Retinal pigment epithelial cell (primary cell): Measurements from ENCODE around the gene OPCML.

ENCODE experiments used
- DNase-seq: peaks from one replicate; pipeline ENCODE4 v3.0.0-alpha.2; 2010; ENCODE audit warnings: low read depth
- H3K4me3 ChIP-seq: 2 replicates; pipeline ENCODE4 v1.5.1; 2011; ENCODE audit warnings: mild to moderate bottlenecking, low read length, control low read depth, moderate library complexity
- TF ChIP-seq, protein P1 (sequence below): conservative IDR thresholded peaks from 2 replicates; pipeline ENCODE4 v1.5.1; 2011; ENCODE audit warnings: low read depth, low read length, control low read depth, inconsistent platforms

The OPCML gene

DNA sequence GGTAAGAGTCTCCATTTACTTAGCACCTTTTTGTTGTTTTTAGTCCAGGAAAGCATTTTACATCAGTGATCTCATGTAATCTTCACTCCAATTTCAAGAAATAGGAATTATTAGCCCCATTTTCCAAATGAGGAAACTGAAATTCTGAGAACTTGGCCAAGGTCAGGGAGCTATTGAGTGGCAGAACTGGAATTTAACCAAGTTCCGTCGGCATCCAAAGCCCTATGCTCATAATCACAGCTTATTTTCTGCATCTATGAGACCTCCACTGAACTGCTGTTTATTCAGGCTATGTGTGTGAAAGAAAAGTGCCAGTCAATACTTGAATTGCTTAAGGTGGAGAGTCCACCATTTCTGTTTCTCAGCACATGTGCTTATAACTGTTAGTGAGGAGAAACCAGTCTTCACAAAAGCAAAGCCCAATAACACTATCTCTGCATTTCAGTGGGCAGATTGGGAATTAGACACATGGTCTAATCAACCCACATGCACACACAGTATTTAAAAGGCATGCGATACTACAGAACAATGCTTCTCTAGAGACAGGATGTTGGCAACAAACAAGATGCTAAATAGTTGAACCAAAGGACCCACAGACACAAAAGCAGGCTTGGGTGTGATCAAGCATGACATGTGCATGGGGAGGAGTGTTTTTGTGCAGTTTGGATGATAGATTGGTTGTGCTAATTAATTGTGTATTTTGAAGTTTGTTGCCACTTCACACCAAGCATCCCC is 780.6 kb downstream of the OPCML start:
- H3K4me3 ChIP-seq: no peak overlapping the region
- TF ChIP-seq, protein P1, sequence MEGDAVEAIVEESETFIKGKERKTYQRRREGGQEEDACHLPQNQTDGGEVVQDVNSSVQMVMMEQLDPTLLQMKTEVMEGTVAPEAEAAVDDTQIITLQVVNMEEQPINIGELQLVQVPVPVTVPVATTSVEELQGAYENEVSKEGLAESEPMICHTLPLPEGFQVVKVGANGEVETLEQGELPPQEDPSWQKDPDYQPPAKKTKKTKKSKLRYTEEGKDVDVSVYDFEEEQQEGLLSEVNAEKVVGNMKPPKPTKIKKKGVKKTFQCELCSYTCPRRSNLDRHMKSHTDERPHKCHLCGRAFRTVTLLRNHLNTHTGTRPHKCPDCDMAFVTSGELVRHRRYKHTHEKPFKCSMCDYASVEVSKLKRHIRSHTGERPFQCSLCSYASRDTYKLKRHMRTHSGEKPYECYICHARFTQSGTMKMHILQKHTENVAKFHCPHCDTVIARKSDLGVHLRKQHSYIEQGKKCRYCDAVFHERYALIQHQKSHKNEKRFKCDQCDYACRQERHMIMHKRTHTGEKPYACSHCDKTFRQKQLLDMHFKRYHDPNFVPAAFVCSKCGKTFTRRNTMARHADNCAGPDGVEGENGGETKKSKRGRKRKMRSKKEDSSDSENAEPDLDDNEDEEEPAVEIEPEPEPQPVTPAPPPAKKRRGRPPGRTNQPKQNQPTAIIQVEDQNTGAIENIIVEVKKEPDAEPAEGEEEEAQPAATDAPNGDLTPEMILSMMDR: no peak

DNA sequence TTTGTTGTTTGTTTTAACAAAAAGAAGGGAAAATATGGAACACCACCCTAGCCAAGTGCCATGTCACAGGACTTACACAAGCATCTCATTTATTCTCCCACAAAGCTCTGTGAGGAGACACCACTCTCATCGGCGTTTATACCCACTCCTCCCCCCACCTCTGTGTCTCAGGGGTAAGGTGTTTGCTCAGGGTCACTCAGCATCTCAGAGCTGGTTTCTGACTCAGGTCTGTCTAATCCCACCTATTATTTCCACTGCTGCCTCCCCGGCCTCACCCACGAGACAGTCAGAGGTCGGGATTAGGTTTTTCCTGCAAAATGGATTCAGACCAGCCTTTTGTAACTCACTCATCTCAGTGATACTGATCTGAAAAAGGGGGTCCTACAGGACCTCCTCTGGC is 786.0 kb downstream of the OPCML start:
- TF ChIP-seq, protein P1: no peak
- no peak overlapping the region for H3K4me3 ChIP-seq

More for the DNA sequence above, 780.6 kb downstream of the OPCML start:
- no peak for DNase-seq

DNA sequence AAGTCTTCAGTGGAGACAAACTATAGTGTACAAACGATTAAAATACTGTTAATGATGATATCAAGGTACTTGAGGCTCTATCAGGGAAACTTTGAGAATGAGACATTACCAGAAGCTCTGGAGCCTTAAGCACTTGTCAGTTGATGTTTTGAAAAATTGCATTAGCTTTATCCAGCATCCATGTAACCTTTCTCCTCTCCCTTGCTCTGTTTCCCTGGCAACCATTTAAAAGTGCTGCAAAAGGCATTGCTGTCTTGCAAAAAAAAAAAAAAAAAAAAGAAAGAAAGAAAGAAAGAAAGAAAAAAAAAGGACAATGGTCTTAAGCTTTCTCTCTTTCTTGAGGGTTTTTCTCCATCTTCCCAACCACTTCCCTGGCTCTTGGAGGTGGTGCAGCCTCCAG is 787.0 kb downstream of the OPCML start:
- no peak for DNase-seq
- H3K4me3 ChIP-seq: no peak overlapping the region
- TF ChIP-seq, protein P1: no peak

More for the DNA sequence above, 786.0 kb downstream of the OPCML start:
- no peak for DNase-seq

DNA sequence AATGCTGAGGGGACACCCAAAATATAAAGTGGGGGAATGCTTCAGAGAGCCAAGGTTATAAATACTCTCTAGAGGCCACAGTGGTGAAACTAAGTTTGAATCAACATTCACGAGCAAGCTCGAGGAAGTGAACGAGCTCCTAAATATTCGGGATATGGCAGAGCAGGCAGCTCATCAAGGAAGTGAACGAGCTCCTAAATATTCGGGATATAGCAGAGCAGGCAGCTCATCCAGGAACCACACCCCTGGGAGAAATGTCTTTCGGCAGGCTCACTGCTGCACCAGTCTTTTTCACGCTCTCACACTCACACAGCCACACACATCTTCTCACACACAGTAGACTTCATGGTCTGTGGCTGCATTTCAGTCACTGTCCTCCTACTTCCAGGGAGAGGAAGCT is 787.5 kb downstream of the OPCML start:
- TF ChIP-seq, protein P1: no peak
- no peak overlapping the region for H3K4me3 ChIP-seq
- no peak for DNase-seq

DNA sequence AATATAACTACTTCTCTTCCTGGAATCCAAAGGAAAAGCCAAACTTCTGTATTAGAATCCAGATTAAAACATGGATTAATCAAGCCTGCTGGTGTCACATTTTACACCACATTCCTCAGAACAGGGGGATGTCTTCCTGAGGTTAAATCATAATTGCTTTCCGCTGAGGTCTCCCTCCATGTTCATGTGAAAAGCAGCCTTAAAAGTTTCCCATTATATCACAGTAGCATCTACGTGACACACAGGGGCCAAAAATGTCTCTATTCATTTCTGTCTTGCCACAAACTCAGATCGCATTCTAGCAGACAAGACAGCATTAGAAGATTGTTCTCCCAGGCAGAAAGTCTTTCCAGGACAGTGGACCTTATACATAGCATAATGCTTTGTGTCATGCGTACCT is 788.7 kb downstream of the OPCML start:
- H3K4me3 ChIP-seq: no peak overlapping the region
- TF ChIP-seq, protein P1: no peak
- DNase-seq: no peak

DNA sequence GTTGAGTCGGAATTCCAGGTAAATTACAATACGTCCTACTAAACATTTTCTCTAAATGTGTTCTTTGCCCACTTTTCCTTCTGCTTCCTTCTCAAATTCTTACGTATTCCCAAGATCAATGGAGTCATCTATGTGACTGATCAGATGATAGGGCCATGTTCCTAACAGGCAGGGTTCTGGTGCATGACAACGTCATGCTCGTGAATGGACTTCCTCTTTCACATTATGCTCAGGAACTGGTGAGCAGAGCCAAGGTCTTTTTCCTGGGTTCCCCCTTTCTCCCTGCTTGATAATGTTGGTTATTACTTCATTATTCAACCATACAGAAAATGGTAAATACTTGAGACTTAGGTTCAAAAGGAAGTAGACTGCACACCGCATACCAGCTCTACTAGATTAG is 789.4 kb downstream of the OPCML start:
- no peak for DNase-seq
- TF ChIP-seq, protein P1: no peak
- no peak overlapping the region for H3K4me3 ChIP-seq

DNA sequence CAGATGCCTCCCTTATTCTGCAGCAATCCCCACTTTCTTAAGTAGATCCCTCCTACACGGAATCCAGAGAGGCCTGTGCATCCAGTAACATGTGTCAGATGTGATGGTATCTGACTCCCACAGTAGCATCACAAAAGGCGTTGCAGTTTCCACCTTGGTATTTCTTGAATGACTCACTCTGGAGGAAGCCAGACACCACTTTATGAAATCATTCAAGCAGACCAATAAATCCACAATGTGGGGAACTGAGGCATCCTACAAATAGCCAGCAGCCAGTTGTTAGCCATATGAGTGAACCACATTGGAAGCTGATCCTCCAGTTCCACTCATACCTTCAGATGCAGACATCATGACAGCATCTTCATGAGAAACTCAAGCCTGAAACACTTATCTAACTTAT is 798.1 kb downstream of the OPCML start:
- TF ChIP-seq, protein P1: no peak
- DNase-seq: no peak
- no peak overlapping the region for H3K4me3 ChIP-seq
